ENCODE measurements around the gene SYT5. TPM values are rescaled to one million over a fixed set of nuclear protein-coding genes. Genes with fewer than 3 reads are reported as not detected.

The SYT5 gene
- total and polyA plus RNA-seq, 12 donors = under 0.01 to 1.1 TPM; not detected in 10

DNA sequence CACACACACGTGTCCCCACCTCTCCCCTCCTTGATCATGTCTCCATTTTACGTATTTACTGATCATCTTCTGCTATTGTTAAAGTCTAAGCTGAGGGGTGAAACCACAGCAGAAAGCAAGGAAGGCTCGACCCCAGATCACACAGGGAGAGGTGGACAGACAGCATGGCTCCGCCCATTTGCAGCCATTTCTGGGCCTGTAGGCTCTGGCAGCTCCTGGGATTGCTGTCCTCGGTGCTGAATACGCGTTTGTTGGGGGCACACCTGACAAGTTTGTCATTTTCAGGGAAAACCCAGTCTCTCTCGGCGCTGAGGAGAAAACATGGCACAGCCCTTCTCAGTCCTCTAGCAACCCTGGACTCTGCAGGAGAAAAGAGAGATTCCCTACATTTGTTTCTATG, 40.4 kb upstream of the SYT5 start:
- Histone ChIP-seq H3K4me1 (peaks cover 4 to 18% (median 13%) of the 10 kb centered on the region in 9 donors), H3K27ac (no peak overlapping the region), H3K4me3 (no peak overlapping the region), H3K9me3 (peaks cover 0 to 8% (median 0%) of the 10 kb centered on the region in 11 donors), H3K27me3 (no peaks in the 10 kb centered on the region), H3K36me3 (peaks cover 0 to 8% (median 0%) of the 10 kb centered on the region in 9 donors)
- 74 to 79% methylated on average over 9 of the region's 9 CpGs for WGBS, 2 donors
- intact Hi-C loops (cut with DNase I) = no loop called here
- TF ChIP-seq, protein P1, sequence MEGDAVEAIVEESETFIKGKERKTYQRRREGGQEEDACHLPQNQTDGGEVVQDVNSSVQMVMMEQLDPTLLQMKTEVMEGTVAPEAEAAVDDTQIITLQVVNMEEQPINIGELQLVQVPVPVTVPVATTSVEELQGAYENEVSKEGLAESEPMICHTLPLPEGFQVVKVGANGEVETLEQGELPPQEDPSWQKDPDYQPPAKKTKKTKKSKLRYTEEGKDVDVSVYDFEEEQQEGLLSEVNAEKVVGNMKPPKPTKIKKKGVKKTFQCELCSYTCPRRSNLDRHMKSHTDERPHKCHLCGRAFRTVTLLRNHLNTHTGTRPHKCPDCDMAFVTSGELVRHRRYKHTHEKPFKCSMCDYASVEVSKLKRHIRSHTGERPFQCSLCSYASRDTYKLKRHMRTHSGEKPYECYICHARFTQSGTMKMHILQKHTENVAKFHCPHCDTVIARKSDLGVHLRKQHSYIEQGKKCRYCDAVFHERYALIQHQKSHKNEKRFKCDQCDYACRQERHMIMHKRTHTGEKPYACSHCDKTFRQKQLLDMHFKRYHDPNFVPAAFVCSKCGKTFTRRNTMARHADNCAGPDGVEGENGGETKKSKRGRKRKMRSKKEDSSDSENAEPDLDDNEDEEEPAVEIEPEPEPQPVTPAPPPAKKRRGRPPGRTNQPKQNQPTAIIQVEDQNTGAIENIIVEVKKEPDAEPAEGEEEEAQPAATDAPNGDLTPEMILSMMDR (IDR thresholded peaks at IDR 0.05) = no peak
- DNase-seq (no peak), ATAC-seq (no peak)

DNA sequence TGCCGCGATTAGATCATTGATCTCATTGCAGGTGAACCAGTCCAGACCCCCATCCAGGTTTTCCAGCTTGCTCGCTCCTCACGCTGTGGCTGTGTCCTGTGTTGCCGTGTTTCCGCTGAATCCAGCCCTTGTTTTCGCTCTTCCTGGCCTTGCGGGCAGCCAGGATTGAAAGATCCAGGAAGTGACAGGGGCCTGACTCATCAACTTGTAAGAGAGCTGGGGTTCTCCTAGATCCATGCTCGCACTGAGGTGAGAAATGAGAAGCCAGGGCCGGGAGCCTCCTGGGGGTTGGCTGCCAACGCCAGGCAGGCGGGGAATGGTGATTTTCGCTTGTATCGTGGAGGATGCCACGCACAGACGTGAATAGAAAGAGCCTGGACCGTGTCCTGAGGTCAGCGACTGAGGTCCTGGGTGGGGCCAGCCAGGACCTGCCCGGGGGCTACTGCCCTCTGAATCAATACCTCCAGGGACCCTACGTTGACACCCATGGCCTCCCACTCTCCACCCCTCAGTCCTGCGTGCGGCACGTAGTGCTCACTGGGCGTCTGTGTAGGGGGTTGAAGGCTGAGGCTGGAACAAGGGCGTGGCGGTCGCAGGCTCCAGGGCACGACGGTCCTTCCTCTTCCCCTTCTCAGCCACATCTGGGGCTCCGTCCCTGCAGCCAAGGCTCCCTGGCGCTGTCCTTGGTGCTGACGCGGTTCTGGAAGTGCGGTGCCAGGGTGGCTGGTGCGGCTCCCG, 36.5 kb upstream of the SYT5 start:
- peaks cover 0 to 24% (median 6%) of the 10 kb centered on the region in 11 donors for H3K9me3 ChIP-seq
- no peaks in the 10 kb centered on the region for H3K36me3 ChIP-seq
- H3K27ac ChIP-seq = peak overlapping the region in 9 of 10 donors; percentile 28 to 88 (median 74)
- intact Hi-C loops (cut with DNase I) = loop anchor here in 2 of 10 donors (2.0 to 5.0 kb wide), 2 partner anchors 40 to 41 kb away; partner anchors contain the start of gene PPP6R1 (in 1 of the 2)
- no peaks in the 10 kb centered on the region for H3K27me3 ChIP-seq
- TF ChIP-seq, protein P1 (IDR thresholded peaks at IDR 0.05) = no peak
- WGBS, 2 donors = 4% methylated on average over 36 of the region's 36 CpGs
- peak; percentile 84 to 96 (median 94) for ATAC-seq
- peak; percentile 85 for DNase-seq
- peak overlapping the region in 9 of 10 donors; percentile 32 to 62 (median 56) for H3K4me3 ChIP-seq
- H3K4me1 ChIP-seq = peaks cover 4 to 18% (median 13%) of the 10 kb centered on the region in 9 donors

DNA sequence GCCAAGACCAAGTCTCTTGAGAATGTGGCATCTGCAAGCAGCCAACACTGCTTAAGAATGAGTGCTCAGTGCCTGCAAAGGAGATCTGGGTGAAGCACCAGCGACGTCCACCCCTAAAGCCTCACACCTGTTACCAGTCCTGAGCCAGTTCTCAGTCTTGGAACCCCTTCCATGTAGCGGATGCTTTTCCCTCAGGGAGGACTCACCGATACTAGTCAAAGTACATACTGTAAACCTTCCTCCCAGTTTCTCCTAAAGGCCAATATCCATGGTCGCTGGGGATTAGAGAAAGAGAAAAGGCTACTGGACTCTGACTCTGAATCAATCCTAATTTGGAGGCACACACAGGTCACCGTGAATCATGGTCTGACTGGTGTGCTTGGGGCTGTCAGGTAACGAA, 33.5 kb upstream of the SYT5 start:
- Histone ChIP-seq H3K27me3 (no peaks in the 10 kb centered on the region), H3K36me3 (no peaks in the 10 kb centered on the region), H3K4me3 (no peak overlapping the region), H3K27ac (no peak overlapping the region), H3K4me1 (peaks cover 4 to 30% (median 17%) of the 10 kb centered on the region in 9 donors), H3K9me3 (peaks cover 0 to 16% (median 6%) of the 10 kb centered on the region in 11 donors)
- WGBS, 2 donors = 78 to 83% methylated on average over 7 of the region's 7 CpGs
- no peak for ATAC-seq
- TF ChIP-seq, protein P1 (IDR thresholded peaks at IDR 0.05) = no peak
- intact Hi-C loops (cut with DNase I) = no loop called here
- no peak for DNase-seq

DNA sequence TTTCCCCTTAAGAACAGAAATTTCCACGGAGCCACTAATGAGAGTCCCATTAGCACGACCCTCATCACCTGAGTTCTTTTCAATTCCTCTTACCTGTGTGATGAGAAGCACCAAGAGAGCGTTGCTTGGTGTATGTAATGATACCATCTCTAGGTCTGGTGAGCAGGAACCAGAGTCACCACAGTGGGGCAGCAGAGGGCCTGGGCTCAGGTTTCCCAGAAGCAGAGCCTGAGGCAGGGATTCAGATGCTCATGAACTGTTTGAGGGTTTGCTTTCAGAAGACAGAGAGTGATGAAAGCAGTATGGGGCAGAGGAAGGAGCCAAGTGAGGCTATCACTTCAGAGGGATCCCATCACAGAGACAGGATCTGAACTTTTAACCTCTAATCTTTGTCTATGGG, 32.4 kb upstream of the SYT5 start:
- intact Hi-C loops (cut with DNase I) = no loop called here
- H3K36me3 ChIP-seq = no peaks in the 10 kb centered on the region
- no peaks in the 10 kb centered on the region for H3K27me3 ChIP-seq
- WGBS, 2 donors = 80 to 87% methylated on average over 3 of the region's 3 CpGs
- no peak overlapping the region for H3K27ac ChIP-seq
- ATAC-seq (no peak), DNase-seq (no peak)
- H3K4me3 ChIP-seq = no peak overlapping the region
- TF ChIP-seq, protein P1 (IDR thresholded peaks at IDR 0.05) = peak in 3 of 9 donors; percentile 13 to 38 (median 15)
- peaks cover 4 to 30% (median 17%) of the 10 kb centered on the region in 9 donors for H3K4me1 ChIP-seq
- peaks cover 0 to 16% (median 6%) of the 10 kb centered on the region in 11 donors for H3K9me3 ChIP-seq
